Measurements from ENCODE around the gene TSC22D4. TPM values are rescaled to one million over a fixed set of nuclear protein-coding genes. Genes with fewer than 3 reads are reported as not detected.

Gene TSC22D4
- total RNA-seq, 3 donors from 2014 or later (not counting 1 experiment from before 2014, with no cell fraction given) = 140 to 173 (median 168) TPM

DNA sequence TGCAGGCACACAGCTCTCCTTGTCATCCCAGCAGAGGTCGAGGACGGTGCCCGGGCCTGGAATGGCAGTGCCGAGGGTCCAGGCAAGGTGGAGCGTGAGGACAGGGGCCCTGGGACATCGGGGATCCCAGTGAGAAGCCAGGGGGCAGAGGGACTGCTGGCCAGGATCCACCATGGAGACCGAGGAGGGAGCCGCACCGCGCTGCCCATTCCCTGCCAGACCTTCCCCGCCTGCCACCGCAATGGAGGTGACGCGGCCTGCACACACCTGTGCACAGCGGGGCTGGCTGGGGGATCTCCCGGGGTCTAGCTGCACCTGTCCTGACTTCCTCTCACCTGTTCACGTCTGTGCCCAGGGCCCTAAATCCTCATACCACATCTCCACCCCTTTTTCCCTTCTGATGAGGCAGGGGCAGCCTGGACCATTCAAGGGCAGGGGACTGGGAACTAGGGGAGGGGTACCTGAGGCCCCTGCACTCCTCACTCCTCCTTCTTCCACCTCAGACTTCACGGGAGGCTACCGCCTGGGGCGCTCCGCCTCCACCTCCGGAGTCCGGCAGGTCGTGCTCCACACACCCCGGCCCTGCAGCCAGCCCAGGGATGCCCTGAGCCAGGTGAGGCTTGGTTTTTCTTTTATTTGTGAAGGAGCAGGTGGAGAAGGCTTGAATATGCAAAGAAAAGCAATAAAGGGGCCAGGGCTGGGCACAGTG lies 11.6 kb upstream of the TSC22D4 start:
- peaks cover 10% of the 10 kb centered on the region for H3K4me1 ChIP-seq (ENCODE audit: control insufficient read depth, insufficient read depth, low read length)
- 91% methylated on average over 25 of the region's 25 CpGs for WGBS (ENCODE audit: insufficient coverage)
- Mint-ChIP-seq H3K36me3 (no peaks in the 10 kb centered on the region), H3K27ac (no peak overlapping the region), H3K27me3 (ENCODE audit: low read depth in 2 of 2) (peaks cover 23 to 31% of the 10 kb centered on the region in 2 donors), H3K4me1 (peaks cover 0 to 10% of the 10 kb centered on the region in 2 donors), H3K9me3 (no peaks in the 10 kb centered on the region), H3K4me3 (no peak overlapping the region)
- no peak overlapping the region for H3K4me3 ChIP-seq (ENCODE audit: low read length)
- H3K36me3 ChIP-seq (ENCODE audit: control insufficient read depth, insufficient read depth, low read length) = no peaks in the 10 kb centered on the region
- H3K27me3 ChIP-seq (ENCODE audit: control insufficient read depth, insufficient read depth, low read length) = peaks cover 5% of the 10 kb centered on the region
- intact Hi-C loops (cut with micrococcal nuclease) = no loop called here
- no peak for ATAC-seq
- no peaks in the 10 kb centered on the region for H3K9me3 ChIP-seq (ENCODE audit: control insufficient read depth, insufficient read depth, low read length)
- TF ChIP-seq, protein P1, sequence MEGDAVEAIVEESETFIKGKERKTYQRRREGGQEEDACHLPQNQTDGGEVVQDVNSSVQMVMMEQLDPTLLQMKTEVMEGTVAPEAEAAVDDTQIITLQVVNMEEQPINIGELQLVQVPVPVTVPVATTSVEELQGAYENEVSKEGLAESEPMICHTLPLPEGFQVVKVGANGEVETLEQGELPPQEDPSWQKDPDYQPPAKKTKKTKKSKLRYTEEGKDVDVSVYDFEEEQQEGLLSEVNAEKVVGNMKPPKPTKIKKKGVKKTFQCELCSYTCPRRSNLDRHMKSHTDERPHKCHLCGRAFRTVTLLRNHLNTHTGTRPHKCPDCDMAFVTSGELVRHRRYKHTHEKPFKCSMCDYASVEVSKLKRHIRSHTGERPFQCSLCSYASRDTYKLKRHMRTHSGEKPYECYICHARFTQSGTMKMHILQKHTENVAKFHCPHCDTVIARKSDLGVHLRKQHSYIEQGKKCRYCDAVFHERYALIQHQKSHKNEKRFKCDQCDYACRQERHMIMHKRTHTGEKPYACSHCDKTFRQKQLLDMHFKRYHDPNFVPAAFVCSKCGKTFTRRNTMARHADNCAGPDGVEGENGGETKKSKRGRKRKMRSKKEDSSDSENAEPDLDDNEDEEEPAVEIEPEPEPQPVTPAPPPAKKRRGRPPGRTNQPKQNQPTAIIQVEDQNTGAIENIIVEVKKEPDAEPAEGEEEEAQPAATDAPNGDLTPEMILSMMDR (IDR thresholded peaks at IDR 0.05) = no peak
- no peak overlapping the region for H3K27ac ChIP-seq (ENCODE audit: low read length)
- DNase-seq = no peak

DNA sequence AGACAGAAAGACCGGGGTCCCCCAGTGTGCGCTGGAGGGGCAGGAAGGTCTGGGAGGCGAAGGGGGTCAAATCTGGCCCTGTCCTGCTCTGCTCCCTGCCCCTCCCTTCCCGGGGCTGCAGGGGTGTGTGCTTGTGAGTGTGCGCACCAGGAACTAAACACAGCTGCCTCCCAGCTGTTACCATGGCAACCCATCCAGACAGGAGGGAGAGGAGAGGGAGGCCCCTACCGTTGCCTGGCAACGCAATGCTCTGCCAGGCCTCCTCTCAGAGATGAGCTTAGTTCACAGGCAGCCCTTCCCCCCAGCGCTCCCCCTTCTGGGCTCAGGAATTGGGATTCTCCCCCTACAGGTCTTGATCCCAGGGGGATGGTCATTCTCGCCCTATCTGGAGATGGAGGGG lies 10.8 kb upstream of the TSC22D4 start:
- Mint-ChIP-seq H3K4me3 (no peak overlapping the region), H3K4me1 (peaks cover 0 to 11% of the 10 kb centered on the region in 2 donors), H3K36me3 (no peaks in the 10 kb centered on the region), H3K27me3 (ENCODE audit: low read depth in 2 of 2) (peaks cover 15 to 24% of the 10 kb centered on the region in 2 donors), H3K27ac (no peak overlapping the region), H3K9me3 (no peaks in the 10 kb centered on the region)
- Histone ChIP-seq H3K36me3 (ENCODE audit: control insufficient read depth, insufficient read depth, low read length) (no peaks in the 10 kb centered on the region), H3K9me3 (ENCODE audit: control insufficient read depth, insufficient read depth, low read length) (no peaks in the 10 kb centered on the region), H3K4me3 (ENCODE audit: low read length) (no peak overlapping the region), H3K4me1 (ENCODE audit: control insufficient read depth, insufficient read depth, low read length) (peaks cover 10% of the 10 kb centered on the region), H3K27ac (ENCODE audit: low read length) (no peak overlapping the region), H3K27me3 (ENCODE audit: control insufficient read depth, insufficient read depth, low read length) (peaks cover 5% of the 10 kb centered on the region)
- intact Hi-C loops (cut with micrococcal nuclease) = no loop called here
- ATAC-seq = no peak
- TF ChIP-seq, protein P1 (IDR thresholded peaks at IDR 0.05) = no peak
- WGBS (ENCODE audit: insufficient coverage) = 80% methylated on average over 7 of the region's 9 CpGs
- peak in 1 of 2 donors; percentile 72 for DNase-seq

DNA sequence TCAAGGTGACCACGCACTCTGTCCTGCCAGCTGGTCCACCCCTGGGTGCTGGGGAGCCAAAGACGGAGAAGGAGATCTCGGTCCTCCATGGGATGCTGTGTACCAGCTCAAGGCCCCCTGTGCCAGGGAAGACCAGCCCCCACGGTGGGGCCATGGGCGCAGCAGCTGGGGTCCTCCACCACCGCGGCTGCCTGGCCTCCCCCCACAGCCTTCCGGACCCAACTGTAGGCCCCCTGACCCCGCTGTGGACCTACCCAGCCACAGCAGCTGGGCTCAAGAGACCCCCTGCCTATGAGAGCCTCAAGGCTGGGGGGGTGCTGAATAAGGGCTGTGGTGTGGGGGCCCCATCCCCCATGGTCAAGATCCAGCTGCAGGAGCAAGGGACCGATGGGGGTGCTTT lies 10.1 kb upstream of the TSC22D4 start:
- Histone ChIP-seq H3K36me3 (ENCODE audit: control insufficient read depth, insufficient read depth, low read length) (no peaks in the 10 kb centered on the region), H3K4me1 (ENCODE audit: control insufficient read depth, insufficient read depth, low read length) (peaks cover 13% of the 10 kb centered on the region), H3K9me3 (ENCODE audit: control insufficient read depth, insufficient read depth, low read length) (no peaks in the 10 kb centered on the region), H3K4me3 (ENCODE audit: low read length) (no peak overlapping the region), H3K27ac (ENCODE audit: low read length) (no peak overlapping the region), H3K27me3 (ENCODE audit: control insufficient read depth, insufficient read depth, low read length) (peaks cover 3% of the 10 kb centered on the region)
- 93% methylated on average over 10 of the region's 10 CpGs for WGBS (ENCODE audit: insufficient coverage)
- intact Hi-C loops (cut with micrococcal nuclease) = no loop called here
- Mint-ChIP-seq H3K36me3 (no peaks in the 10 kb centered on the region), H3K4me1 (peaks cover 0 to 14% of the 10 kb centered on the region in 2 donors), H3K27me3 (ENCODE audit: low read depth in 2 of 2) (peaks cover 8 to 19% of the 10 kb centered on the region in 2 donors), H3K4me3 (no peak overlapping the region), H3K9me3 (no peaks in the 10 kb centered on the region), H3K27ac (no peak overlapping the region)
- no peak for ATAC-seq
- TF ChIP-seq, protein P1 (IDR thresholded peaks at IDR 0.05) = no peak
- no peak for DNase-seq

All from natural killer cell (primary cell).